ENCODE measurements around the gene ATP11B.
"Not testable (repeated sequence)": the region's sequence is repeated elsewhere in the genome, so short reads cannot be mapped to it uniquely, and the experiment has no call there.

Gene ATP11B

DNA sequence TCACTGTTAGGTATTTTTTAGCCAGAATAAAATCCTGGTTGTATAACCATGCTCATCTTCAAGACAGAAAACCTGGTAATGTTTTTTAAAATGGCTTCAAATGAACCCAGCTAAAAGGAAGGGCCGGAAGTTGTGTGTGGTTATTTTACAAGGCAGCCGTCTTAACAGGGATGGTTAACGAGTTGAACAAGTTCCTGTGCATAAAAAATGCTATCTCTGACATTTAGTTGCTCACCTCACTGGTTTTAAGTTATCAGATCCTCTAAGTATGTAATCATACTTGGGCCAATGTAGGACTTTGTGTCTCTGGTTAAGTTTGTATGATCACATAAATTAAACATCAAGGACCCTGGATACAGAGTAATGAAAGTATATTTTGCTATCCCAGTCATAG, 2.1 kb downstream of the ATP11B start:
- peak; percentile 58 for DNase-seq

DNA sequence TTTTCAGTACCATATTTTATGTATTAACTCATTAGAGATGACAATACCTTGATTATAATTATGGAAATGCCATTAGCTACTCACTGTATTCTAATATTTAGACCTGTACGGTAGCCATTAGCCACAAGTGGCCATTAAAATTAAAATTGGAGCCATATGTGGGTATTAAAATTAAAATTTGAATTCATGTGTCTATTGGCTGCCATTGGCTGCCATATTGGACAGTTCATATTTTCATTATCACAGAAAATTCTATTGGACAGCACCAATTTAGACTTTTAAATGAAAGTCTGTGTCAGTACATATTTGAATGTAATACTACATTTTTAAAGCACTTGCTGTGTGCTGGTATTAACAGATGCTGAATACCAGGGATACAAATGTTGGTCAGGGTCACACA, 3.0 kb downstream of the ATP11B start:
- no peak for DNase-seq

DNA sequence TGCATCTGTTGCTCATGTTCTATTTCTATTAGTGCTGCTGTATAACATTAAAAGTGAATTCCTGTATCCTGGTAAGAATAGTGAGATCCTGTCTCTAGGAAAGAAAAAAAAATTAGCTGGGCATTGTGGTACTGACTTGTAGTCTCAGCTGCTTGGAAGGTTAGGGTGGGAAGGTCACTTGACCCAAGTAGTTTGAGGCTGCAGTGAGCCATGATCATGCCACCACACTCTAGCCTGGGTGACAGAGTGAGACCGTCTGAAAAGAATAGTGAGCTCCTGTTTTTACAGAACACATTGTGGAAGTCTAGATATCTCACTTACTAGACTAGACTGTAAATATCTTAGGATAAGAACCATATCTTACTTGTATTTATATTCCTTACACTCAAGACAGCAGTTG, 4.6 kb downstream of the ATP11B start:
- DNase-seq, result no peak

DNA sequence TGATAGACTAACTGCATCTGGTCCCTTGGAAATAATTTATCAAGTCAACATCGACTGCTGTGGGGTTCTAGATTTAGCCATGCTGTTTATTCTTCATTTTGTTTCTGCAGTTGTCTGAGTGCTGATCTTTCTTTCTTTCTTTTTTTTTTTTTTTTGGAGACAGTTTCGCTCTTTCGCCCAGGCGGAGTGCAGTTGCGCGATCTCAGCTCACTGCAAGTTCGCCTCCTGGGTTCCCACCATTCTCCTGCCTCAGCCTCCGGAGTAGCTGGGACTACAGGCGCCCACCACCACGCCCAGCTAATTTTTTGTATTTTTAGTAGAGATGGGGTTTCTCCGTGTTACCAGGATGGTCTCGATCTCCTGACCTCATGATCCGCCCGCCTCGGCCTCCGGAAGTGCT, 5.8 kb downstream of the ATP11B start:
- not testable (repeated sequence) for DNase-seq

DNA sequence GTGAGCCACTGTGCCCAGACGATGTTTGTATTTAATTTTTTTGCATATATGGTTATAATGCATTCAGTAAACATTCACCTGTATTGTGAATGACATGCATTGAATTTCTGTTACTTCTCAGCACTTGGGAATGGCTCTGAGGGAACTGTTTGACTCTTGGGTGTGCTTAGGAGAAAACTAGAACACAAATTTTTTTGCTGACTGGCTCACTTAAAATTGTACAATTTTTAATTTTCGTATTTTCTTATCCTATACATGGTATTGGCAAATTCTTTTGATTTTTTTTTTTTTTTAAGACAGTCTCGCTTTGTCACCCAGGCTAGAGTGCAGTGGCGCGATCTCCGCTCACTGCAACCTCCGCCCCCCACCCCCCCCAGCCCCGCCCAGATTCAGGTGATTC, 7.2 kb downstream of the ATP11B start:
- no peak for DNase-seq

DNA sequence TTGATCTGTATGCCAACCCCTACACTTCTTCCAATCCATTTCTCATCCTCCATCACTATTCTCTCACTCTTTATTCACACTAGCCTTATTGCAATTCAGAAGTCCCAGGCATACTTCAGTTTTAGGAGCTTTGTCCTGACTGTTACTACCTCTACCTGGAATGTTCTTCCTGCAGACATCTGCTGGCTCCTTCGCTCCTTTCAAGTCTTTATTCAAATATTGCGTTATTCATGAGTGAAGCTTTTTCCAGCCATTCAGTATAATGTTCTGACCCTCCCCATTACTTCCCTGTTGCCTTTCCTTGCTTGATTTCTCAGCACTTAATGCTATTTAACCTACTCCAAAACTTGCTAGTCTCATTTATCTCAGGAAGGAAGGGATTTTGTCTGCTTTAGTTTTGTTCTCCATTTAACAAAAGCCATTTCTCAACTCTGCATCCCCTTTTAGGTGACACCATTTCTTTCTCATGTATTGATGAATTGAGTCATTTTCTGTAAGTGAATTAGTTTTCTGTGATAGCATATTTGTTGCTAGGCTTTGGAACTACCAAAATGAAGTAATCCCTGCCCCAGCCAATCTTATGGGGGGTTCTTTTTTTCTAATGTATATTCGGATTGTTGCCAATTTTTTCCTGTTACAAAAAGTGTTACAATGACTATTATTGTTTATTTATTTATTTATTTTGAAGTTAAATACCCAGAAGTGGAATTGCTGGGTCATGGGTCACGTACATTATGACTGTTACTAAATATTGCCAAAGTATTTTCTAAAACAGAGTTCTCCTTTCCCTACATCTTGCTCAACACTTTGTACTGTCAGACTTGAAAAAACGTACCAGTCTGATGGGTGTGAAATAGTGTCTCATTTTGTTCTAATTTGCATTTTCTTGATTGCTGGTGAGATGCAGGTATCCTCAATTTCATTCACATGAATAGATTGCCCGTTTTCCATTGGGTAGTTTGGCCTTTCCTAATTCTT, 9.4 kb downstream of the ATP11B start:
- DNase-seq, result no peak

DNA sequence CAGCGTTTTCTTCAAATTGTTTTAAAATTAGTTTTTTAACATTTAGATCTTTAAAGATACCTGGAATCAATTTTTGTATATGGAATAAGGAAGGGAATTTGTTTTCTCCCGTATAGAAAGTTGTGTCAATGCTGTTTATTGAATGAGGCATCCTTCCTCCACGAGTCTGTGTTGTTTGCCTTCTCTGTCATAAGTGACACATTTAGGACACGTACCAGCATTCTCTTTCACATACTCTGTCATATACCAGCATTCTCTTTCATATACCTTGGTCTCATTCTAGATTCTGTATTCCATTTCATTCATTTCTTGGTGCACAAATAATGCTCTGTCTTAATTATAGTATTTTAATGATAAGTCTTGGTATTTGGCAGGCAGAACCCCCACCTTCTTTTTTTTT, 10.3 kb downstream of the ATP11B start:
- DNase-seq, result no peak

- DNase-seq, result no peak
These were observed 13.8 kb downstream of the ATP11B start for GRCh38 chr3:182807061-182807460.

- no peak for DNase-seq
These were observed 14.9 kb downstream of the ATP11B start for GRCh38 chr3:182808041-182808770.

DNA sequence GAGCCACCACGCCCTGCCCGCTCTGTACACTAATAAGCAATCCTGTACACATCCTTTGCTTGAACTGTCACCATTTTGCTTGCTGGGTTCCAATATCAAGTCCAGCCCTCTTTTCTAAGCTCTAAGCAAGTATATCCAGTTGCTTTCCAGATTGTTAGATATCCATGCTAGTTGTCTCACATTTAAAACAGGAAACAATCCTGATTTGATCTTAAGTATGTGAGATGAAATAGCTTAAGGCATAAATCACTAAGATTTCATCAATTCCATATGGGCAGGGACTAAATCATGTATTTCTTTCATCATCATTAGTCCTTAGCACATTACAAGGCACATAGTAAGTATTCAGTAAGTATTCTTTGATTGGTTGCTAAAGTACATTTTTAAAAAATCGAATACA, 16.2 kb downstream of the ATP11B start:
- DNase-seq, result no peak

GRCh38 chr3:182810574-182811268, 17.4 kb downstream of the ATP11B start:
- no peak for DNase-seq

DNA sequence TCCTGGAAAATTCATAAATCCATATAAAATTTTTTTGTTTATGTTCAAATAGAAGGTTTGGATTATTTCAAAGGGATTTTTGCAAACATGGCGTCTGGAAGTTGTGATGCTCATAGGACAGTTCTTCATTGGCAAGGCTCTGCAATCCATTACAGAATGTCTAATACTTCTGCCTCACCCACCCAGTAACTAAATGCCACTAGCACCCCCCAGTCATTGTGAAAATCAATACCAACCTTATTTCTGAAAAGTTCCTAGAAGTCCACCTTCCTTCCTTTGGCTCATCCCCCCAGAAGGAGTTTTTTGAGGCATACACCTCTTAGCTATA, 17.9 kb downstream of the ATP11B start:
- no peak for DNase-seq

DNA sequence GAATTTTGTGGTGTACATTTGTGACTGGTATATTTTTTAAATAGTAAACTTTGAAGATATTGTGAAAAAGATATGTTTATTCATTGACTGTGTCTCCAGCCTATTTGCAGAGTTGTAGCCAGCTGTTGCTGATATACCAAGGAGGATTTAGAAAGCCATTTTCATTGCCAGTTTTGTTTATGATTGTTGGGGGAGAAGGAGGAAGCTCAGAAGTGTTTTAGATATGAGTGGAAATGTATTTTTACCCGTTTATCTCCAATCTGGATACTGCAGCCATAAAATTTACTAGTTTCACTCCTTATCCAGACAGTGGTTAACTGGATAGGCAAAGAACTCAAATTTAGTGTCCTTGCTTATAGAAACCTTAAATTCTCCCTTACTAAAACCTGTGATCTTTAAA, 18.8 kb downstream of the ATP11B start:
- no peak for DNase-seq

DNA sequence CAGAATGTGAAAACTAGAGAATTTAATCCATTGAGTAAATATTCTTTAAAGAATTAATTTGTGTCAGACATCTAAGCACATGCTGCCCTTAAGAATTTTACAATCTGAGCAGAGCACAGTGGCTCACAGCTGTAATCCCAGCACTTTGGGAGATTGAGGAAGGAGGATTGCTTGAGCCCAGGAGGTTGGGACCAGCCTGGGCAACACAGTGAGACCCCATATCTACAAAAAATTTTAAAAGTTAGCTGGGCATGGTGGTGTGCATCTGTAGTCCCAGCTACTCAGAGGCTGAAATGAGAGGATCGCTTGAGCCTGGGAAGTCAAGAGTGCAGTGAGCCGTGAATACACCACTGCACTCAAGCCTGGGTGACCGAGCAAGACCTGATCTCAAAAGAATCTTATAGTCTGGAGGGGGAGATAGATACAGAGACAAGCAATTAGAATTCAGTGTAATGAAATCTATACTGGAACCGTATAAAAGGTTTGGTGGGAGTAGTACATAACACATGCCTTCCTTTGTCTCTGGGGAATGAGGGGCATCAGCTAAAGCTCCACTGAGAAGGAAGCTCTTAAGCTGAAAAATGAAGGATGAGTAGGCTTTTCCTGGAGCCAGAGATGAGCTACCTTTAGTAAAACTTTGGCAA, 21.2 kb downstream of the ATP11B start:
- DNase-seq, result no peak

DNA sequence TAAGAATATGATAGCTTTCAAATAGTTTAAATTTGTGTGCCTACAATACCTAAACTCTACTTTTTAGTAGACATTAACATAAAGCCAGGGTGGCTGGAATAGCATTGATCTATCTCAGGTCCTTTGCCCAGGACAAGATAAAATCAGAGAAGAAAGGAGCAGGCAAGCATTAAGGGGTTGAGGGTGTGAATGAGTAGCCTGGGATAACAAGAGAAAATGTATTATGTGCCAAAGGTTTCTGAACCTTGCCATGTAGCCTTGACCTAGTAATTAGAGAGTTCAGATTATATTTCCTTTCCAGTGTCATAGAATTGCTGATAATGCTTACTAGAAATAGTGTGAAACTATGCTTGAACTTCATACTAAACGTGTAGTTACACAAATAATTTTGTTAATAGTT, 22.9 kb downstream of the ATP11B start:
- no peak for DNase-seq

GRCh38 chr3:182818296-182818978, 25.1 kb downstream of the ATP11B start:
- no peak for DNase-seq

GRCh38 chr3:182821221-182821981, 28.1 kb downstream of the ATP11B start:
- no peak for DNase-seq

DNA sequence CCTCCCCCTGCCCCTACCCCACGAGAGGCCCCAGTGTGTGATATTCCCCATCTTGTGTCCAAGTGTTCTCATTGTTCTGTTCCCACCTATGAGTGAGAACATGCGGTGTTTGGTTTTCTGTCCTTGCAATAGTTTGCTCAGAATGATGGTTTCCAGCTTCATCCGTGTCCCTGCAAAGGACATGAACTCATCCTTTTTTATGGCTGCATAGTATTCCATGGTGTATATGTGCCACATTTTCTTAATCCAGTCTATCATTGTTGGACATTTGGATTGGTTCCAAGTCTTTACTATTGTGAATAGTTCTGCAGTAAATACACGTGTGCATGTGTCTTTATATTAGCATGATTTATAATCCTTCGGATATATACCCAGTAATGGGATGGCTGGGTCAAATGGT, 29.0 kb downstream of the ATP11B start:
- DNase-seq, result not testable (repeated sequence)

- no peak for DNase-seq
These were observed 31.7 kb downstream of the ATP11B start for GRCh38 chr3:182824957-182825356.

- DNase-seq, result no peak
These were observed 36.6 kb downstream of the ATP11B start for GRCh38 chr3:182829761-182830405.

- DNase-seq, result no peak
These were observed 44.7 kb downstream of the ATP11B start for GRCh38 chr3:182837855-182838454.
